ENCODE data around the gene KNG1.

- no peak for TF ChIP-seq POLR2A (IDR thresholded peaks at IDR 0.05)
- no peak for TF ChIP-seq CTCF (IDR thresholded peaks at IDR 0.05)
- TF ChIP-seq POLR2AphosphoS5 (IDR thresholded peaks at IDR 0.05), result no peak
- no peak for TF ChIP-seq EP300 (IDR thresholded peaks at IDR 0.05)
Measured at GRCh38 chr3:186743666-186744065, 26.5 kb downstream of the KNG1 start.
